Liver (tissue), 9 donors: ENCODE data around the gene TBC1D3B. TPM values are rescaled to one million over a fixed set of nuclear protein-coding genes. Genes with fewer than 3 reads are reported as not detected.

ENCODE experiments used
- DNase-seq: peaks from one replicate; pipeline ENCODE4 v3.0.0-alpha.2; 2017; ENCODE audit warnings: low spot score
- H3K27ac ChIP-seq, 2 donors: one replicate each; pipeline ENCODE4 v1.7.0; 2013; ENCODE audit warnings: inconsistent platforms in 2 of 2, low read length in 2 of 2, control low read depth in 1 of 2, low read depth in 1 of 2, mild to moderate bottlenecking in 1 of 2
- H3K27me3 ChIP-seq, 4 donors: one replicate each; pipeline versions ENCODE4 v1.6.1 to v1.7.0; 2013; ENCODE audit warnings: low read length in 3 of 4, inconsistent platforms in 1 of 4, mild to moderate bottlenecking in 1 of 4, moderate library complexity in 1 of 4; ENCODE audit not compliant: control insufficient read depth in 4 of 4, insufficient read depth in 4 of 4
- H3K36me3 ChIP-seq, 4 donors: one replicate each; pipeline versions ENCODE4 v1.6.1 to v1.7.0; 2013; ENCODE audit warnings: low read length in 3 of 4, mild to moderate bottlenecking in 3 of 4, low read depth in 1 of 4, moderate library complexity in 1 of 4; ENCODE audit not compliant: control insufficient read depth in 4 of 4, insufficient read depth in 3 of 4
- H3K4me1 ChIP-seq, 4 donors: one replicate each; pipeline versions ENCODE4 v1.6.1 to v1.7.0; 2013; ENCODE audit warnings: low read length in 3 of 4, mild to moderate bottlenecking in 3 of 4, moderate library complexity in 1 of 4; ENCODE audit not compliant: control insufficient read depth in 4 of 4, insufficient read depth in 4 of 4
- H3K4me3 ChIP-seq, 3 donors: one replicate each; pipeline versions ENCODE4 v1.6.1 to v1.7.0; 2013; ENCODE audit warnings: low read length in 3 of 3, control low read depth in 1 of 3, low read depth in 1 of 3, mild to moderate bottlenecking in 1 of 3
- H3K9ac ChIP-seq, 2 donors: one replicate each; pipeline ENCODE4 v1.7.0; 2013; ENCODE audit warnings: low read length in 2 of 2, mild to moderate bottlenecking in 2 of 2, moderate library complexity in 2 of 2, control low read depth in 1 of 2, low read depth in 1 of 2
- H3K9me3 ChIP-seq, 4 donors: one replicate each; pipeline versions ENCODE4 v1.6.1 to v1.7.0; 2013; ENCODE audit warnings: low read length in 3 of 4; ENCODE audit not compliant: control insufficient read depth in 4 of 4
- ATF3 ChIP-seq: IDR thresholded peaks from 2 replicates; pipeline ENCODE4 v1.6.1; 2016; ENCODE audit warnings: antibody characterized with exemption
- EGR1 ChIP-seq, 2 donors: IDR thresholded peaks; 2 replicates each; pipeline ENCODE4 v1.6.1; 2016 to 2018; ENCODE audit warnings: antibody characterized with exemption in 2 of 2, low read depth in 2 of 2
- FOXA1 ChIP-seq: IDR thresholded peaks from 2 replicates; pipeline ENCODE4 v1.6.1; 2016; ENCODE audit warnings: antibody characterized with exemption
- FOXA2 ChIP-seq: IDR thresholded peaks from 2 replicates; pipeline ENCODE4 v1.6.1; 2016; ENCODE audit warnings: antibody characterized with exemption
- HNF4A ChIP-seq, 2 donors: conservative IDR thresholded peaks; 2 replicates each; pipeline ENCODE4 v1.6.1; 2016; ENCODE audit warnings: antibody characterized with exemption in 2 of 2, mild to moderate bottlenecking in 2 of 2
- HNF4G ChIP-seq: IDR thresholded peaks from 2 replicates; pipeline ENCODE4 v1.6.1; 2016; ENCODE audit warnings: antibody characterized with exemption
- JUND ChIP-seq, 2 donors: IDR thresholded peaks; 2 replicates each; pipeline ENCODE4 v1.6.1; 2016; ENCODE audit warnings: antibody characterized with exemption in 2 of 2
- MAX ChIP-seq: IDR thresholded peaks from 2 replicates; pipeline ENCODE4 v1.6.1; 2016; ENCODE audit warnings: antibody characterized with exemption
- NR2F2 ChIP-seq: IDR thresholded peaks from 2 replicates; pipeline ENCODE4 v1.6.1; 2016; ENCODE audit warnings: antibody characterized with exemption
- REST ChIP-seq: IDR thresholded peaks from 2 replicates; pipeline ENCODE4 v1.6.1; 2016; ENCODE audit warnings: antibody characterized with exemption, mild to moderate bottlenecking
- RXRA ChIP-seq, 2 donors: IDR thresholded peaks; 2 replicates each; pipeline ENCODE4 v1.6.1; 2017 to 2018; ENCODE audit warnings: antibody characterized with exemption in 2 of 2, mild to moderate bottlenecking in 1 of 2
- SP1 ChIP-seq: IDR thresholded peaks from 2 replicates; pipeline ENCODE4 v1.6.1; 2018; ENCODE audit warnings: antibody characterized with exemption, mild to moderate bottlenecking
- TAF1 ChIP-seq: conservative IDR thresholded peaks from 2 replicates; pipeline ENCODE4 v1.6.1; 2016; ENCODE audit warnings: antibody characterized with exemption, mild to moderate bottlenecking
- YY1 ChIP-seq: IDR thresholded peaks from 2 replicates; pipeline ENCODE4 v1.6.1; 2016; ENCODE audit warnings: antibody characterized with exemption, mild to moderate bottlenecking
- ZBTB33 ChIP-seq: IDR thresholded peaks from 2 replicates; pipeline ENCODE4 v1.6.1; 2016; ENCODE audit warnings: antibody characterized with exemption
- WGBS: extraction: QIAGEN DNeasy Blood & Tissue Kit; methylation state at CpG from one replicate; pipeline ENCODE4 v1.1.7; 2013; 5-methylcytosine and 5-hydroxymethylcytosine counted together
- polyA plus RNA-seq, 2 donors: library from polyadenylated mRNA; stranded (reverse) in 1 of 2; unstranded in 1 of 2; fragments of 200-250 nt in 1 of 2; fragments of >200 nt in 1 of 2; fragmentation: Nextera tagmentation in 1 of 2; extraction: Ambion mirVana in 1 of 2; gene quantifications; one replicate each; pipeline versions ENCODE4 v1.2.1 to v1.2.3, GENCODE V29; 2013 to 2015
- total RNA-seq, 2 donors: library from RNA; depleted of rRNA; stranded (reverse); fragments of >200 nt; gene quantifications; one replicate each; pipeline ENCODE4 v1.2.3, GENCODE V29; 2014
- donor health status: healthy.
- donor health status: healthy.
- donor health status: healthy.
- donor health status: healthy.
- donor health status: healthy.

The TBC1D3B gene
- total and polyA plus RNA-seq, 4 donors, result 0.42 to 1.8 (median 0.61) TPM

GRCh38 chr17:36144981-36145729 is 31.3 kb downstream of the TBC1D3B start:
- H3K4me3 ChIP-seq, result no peak overlapping the region
- no peak for DNase-seq
- no peak overlapping the region for H3K27ac ChIP-seq
- H3K9ac ChIP-seq, result no peak overlapping the region
- no peaks in the 10 kb centered on the region for H3K36me3 ChIP-seq
- 87% methylated on average over 5 of the region's 5 CpGs for WGBS
- H3K27me3 ChIP-seq, result no peaks in the 10 kb centered on the region
- no peaks in the 10 kb centered on the region for H3K9me3 ChIP-seq
- no peak for TF ChIP-seq NR2F2
- TF ChIP-seq RXRA (IDR thresholded peaks at IDR 0.05), result no peak
- no peak for TF ChIP-seq SP1
- TF ChIP-seq HNF4A (conservative IDR thresholded peaks at IDR 0.05), result no peak
- TF ChIP-seq ATF3, result no peak
- TF ChIP-seq FOXA2, result no peak
- TF ChIP-seq EGR1 (IDR thresholded peaks at IDR 0.05; ENCODE audit: low read depth in 2 of 2), result no peak
- H3K4me1 ChIP-seq, result peaks cover 0 to 2% (median 0%) of the 10 kb centered on the region in 4 donors

GRCh38 chr17:36144014-36144413 is 32.4 kb downstream of the TBC1D3B start:
- 96% methylated on average over 2 of the region's 2 CpGs for WGBS
- Histone ChIP-seq H3K9ac (no peak overlapping the region), H3K36me3 (no peaks in the 10 kb centered on the region), H3K27ac (no peak overlapping the region), H3K27me3 (no peaks in the 10 kb centered on the region), H3K4me1 (peaks cover 0 to 2% (median 0%) of the 10 kb centered on the region in 4 donors), H3K9me3 (no peaks in the 10 kb centered on the region), H3K4me3 (no peak overlapping the region)
- TF ChIP-seq TAF1 (no peak), HNF4G (no peak)
- DNase-seq, result no peak

GRCh38 chr17:36142806-36143205 is 33.6 kb downstream of the TBC1D3B start:
- no peak for DNase-seq
- 89% methylated on average over 8 of the region's 8 CpGs for WGBS
- TF ChIP-seq EGR1 (IDR thresholded peaks at IDR 0.05; ENCODE audit: low read depth in 2 of 2), result no peak
- TF ChIP-seq YY1, result no peak
- no peak for TF ChIP-seq ATF3
- no peak for TF ChIP-seq HNF4G
- TF ChIP-seq REST, result no peak
- no peak for TF ChIP-seq RXRA (IDR thresholded peaks at IDR 0.05)
- TF ChIP-seq FOXA1, result no peak
- no peak for TF ChIP-seq MAX
- TF ChIP-seq HNF4A (conservative IDR thresholded peaks at IDR 0.05), result no peak
- TF ChIP-seq JUND (IDR thresholded peaks at IDR 0.05), result no peak
- TF ChIP-seq SP1, result no peak
- TF ChIP-seq NR2F2, result no peak
- TF ChIP-seq TAF1, result no peak
- no peak for TF ChIP-seq ZBTB33
- TF ChIP-seq FOXA2, result no peak

More at GRCh38 chr17:36142806-36143205, 33.6 kb downstream of the TBC1D3B start:
- Histone ChIP-seq H3K36me3 (no peaks in the 10 kb centered on the region), H3K9ac (no peak overlapping the region), H3K27ac (no peak overlapping the region), H3K27me3 (no peaks in the 10 kb centered on the region), H3K4me1 (peaks cover 0 to 2% (median 0%) of the 10 kb centered on the region in 4 donors), H3K9me3 (no peaks in the 10 kb centered on the region), H3K4me3 (no peak overlapping the region)
